DOHH2 (cell line): ENCODE results near the gene TAF3.

Experiments used
- CTCF ChIP-seq: fragments of 200-600 bp; sonication (generic); IDR thresholded peaks from one replicate; pipeline ENCODE4 v1.5.1; 2014; ENCODE audit warnings: antibody characterized with exemption, mild to moderate bottlenecking, low read depth, low read length; ENCODE audit not compliant: poor library complexity, severe bottlenecking
- EZH2phosphoT487 ChIP-seq: fragments of 200-600 bp; sonication (generic); IDR thresholded peaks from 2 replicates; pipeline ENCODE4 v1.6.1; 2017; ENCODE audit warnings: borderline replicate concordance, mild to moderate bottlenecking, antibody characterized with exemption, low read length, moderate library complexity, mixed read lengths

- TF ChIP-seq CTCF (no peak), EZH2phosphoT487 (no peak)
These were observed 83.0 kb downstream of the TAF3 start for GRCh38 chr10:7901256-7901655.
